GM21786 (cell line): ENCODE results near the gene SERINC5.
"Not testable (repeated sequence)": the region's sequence is repeated elsewhere in the genome, so short reads cannot be mapped to it uniquely, and the experiment has no call there.

Experiments used
- ATAC-seq: cut with Tn5 transposase; IDR thresholded peaks from one replicate; pipeline ENCODE4 v1.9.1; 2021; ENCODE audit not compliant: unreplicated experiment

SERINC5 gene

GRCh38 chr5:80181618-80182211 lies 74.1 kb downstream of the SERINC5 start:
- ATAC-seq, result no peak

GRCh38 chr5:80177236-80177635 lies 78.6 kb downstream of the SERINC5 start:
- no peak for ATAC-seq

GRCh38 chr5:80175337-80175736 lies 80.5 kb downstream of the SERINC5 start:
- ATAC-seq, result no peak

- no peak for ATAC-seq
Measured at GRCh38 chr5:80174790-80175189, 81.1 kb downstream of the SERINC5 start.

- ATAC-seq, result no peak
Measured at GRCh38 chr5:80172067-80172695, 83.7 kb downstream of the SERINC5 start.

GRCh38 chr5:80170117-80170535 lies 85.7 kb downstream of the SERINC5 start:
- no peak for ATAC-seq

DNA sequence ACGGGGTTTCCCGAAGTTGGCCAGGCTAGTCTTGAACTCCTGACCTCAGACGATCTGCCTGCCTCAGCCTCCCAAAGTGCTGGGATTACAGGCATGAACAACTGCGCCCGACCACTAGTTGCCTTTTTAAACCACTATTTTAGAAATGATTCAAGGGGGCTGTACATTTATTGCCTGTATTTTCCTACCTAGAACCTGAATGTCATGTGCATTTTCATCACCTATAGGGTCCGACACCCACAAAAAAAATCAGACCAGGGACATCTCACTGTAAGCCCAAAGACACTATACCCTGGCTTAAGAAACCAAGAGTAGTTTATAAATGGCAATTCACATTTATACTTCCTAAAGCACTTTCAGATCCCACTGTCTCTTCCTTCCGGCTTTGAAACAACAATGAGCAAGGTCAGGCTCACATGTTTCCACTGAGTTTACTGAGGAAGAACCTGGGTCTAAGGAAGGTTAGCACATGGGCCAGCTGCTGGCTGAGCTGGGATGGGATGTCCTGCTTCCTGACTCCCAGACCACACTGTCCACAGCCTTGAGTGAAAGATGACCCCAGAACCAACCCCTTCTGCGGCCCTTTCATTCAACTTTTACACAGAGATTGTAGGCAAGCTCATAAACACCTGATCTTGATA lies 87.3 kb downstream of the SERINC5 start:
- no peak for ATAC-seq

- ATAC-seq, result no peak
Measured at GRCh38 chr5:80165452-80165851, 90.4 kb downstream of the SERINC5 start.

GRCh38 chr5:80161165-80161564 lies 94.7 kb downstream of the SERINC5 start:
- no peak for ATAC-seq

- ATAC-seq, result no peak
Measured at GRCh38 chr5:80160242-80160641, 95.6 kb downstream of the SERINC5 start.

- ATAC-seq, result no peak
Measured at GRCh38 chr5:80159133-80159815, 96.6 kb downstream of the SERINC5 start.

- ATAC-seq, result no peak
Measured at GRCh38 chr5:80156156-80156555, 99.7 kb downstream of the SERINC5 start.

DNA sequence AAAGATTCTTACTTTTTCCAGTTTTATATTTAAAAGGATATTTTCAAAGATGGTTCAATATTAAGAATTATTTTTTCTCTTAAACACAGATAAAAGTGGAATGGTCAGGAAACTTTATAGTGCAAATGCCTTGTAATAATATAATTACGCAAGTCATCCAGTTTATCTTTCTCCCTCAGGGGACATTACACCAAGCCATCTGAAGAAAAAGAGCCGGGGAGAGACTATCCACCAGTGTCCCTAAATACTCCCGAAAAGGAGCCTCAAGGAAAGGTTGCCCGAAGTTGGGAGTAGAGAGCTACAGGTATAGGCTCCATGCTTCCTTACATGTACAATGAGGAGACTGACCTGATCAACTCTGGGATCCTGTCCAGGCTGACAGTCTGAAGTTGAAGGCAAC lies 101.1 kb downstream of the SERINC5 start:
- no peak for ATAC-seq

GRCh38 chr5:80154289-80154688 lies 101.6 kb downstream of the SERINC5 start:
- not testable (repeated sequence) for ATAC-seq

- no peak for ATAC-seq
Measured at GRCh38 chr5:80153586-80154126, 102.2 kb downstream of the SERINC5 start.

GRCh38 chr5:80152778-80153177 lies 103.1 kb downstream of the SERINC5 start:
- ATAC-seq, result no peak

- ATAC-seq, result no peak
Measured at GRCh38 chr5:80151890-80152289, 104.0 kb downstream of the SERINC5 start.

DNA sequence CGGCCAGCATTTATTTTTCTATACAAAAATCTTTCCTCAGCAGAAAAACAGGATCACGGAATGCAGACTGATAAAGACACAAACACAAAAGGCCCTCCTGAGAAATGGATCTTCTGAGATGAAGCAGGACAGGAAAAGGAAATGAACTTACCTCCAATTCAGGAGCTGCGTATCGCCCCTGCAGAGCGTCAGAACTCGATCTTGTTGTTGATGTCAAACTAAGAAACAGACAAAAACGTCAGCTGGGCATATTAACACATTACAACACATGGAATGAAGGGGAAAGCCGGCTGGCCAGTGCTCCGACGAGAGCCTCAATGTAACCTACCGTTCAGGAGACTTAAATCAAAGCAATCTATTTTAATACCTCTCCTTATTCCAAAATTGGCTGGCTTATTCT lies 105.1 kb downstream of the SERINC5 start:
- ATAC-seq, result no peak

GRCh38 chr5:80149161-80149609 lies 106.7 kb downstream of the SERINC5 start:
- ATAC-seq, result no peak

- ATAC-seq, result no peak
Measured at GRCh38 chr5:80147119-80147815, 108.6 kb downstream of the SERINC5 start.

DNA sequence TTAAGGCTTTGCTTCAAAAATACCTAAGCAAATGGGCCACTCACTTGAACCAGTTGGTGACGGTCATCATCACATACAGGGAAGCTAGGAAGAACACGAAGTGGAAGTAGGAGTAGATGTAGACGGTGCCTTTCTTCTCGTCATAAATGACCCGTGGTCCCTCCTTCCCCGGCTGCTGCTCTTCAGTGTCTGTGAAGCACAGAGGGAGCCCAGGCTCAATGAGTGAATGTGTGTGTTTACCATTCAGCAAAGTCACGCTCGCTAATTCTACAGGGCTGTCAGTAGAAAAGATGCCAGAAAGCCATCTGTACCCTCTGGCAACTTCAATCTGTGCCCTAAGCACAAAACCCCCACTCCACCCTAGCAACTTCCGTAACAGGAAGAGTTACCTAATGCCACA lies 109.8 kb downstream of the SERINC5 start:
- no peak for ATAC-seq
